WTC11 (cell line): ENCODE results near the gene NYAP1. TPM values are rescaled to one million over a fixed set of nuclear protein-coding genes. Genes with fewer than 3 reads are reported as not detected.
"Not testable (repeated sequence)": the region's sequence is repeated elsewhere in the genome, so short reads cannot be mapped to it uniquely, and the experiment has no call there.

Experiments used
- ATAC-seq: fragments of 200-7000 bp; cut with Tn5 transposase; 2 replicates; pipeline ENCODE4 v1.10.0; 2021; ENCODE audit warnings: mild to moderate bottlenecking, moderate library complexity
- CTCF ChIA-PET: fragments of 300-600 bp; sonication (Branson Sonifier 250); formaldehyde crosslinking; loops from one replicate; lab custom pipeline; 2021; ENCODE audit warnings: antibody characterized with exemption; lab: Charles Lee
- POLR2A ChIA-PET: fragments of 350-600 bp; sonication (Branson Sonifier 250); formaldehyde crosslinking; loops from one replicate; lab custom pipeline; 2021; ENCODE audit warnings: antibody characterized with exemption; lab: Charles Lee
- DNase-seq: peaks from one replicate; pipeline ENCODE4 v3.0.0; 2021; ENCODE audit warnings: low spot score
- H3K27ac Mint-ChIP-seq: 2 replicates; pipeline ENCODE4 v1.8.0; 2021; ENCODE audit warnings: mixed read lengths
- H3K27me3 Mint-ChIP-seq: 2 replicates; pipeline ENCODE4 v1.8.0; 2021; ENCODE audit warnings: low read depth, mild to moderate bottlenecking, moderate library complexity, mixed read lengths
- H3K36me3 Mint-ChIP-seq: 2 replicates; pipeline ENCODE4 v1.8.0; 2021; ENCODE audit warnings: mixed read lengths
- H3K4me1 Mint-ChIP-seq: 2 replicates; pipeline ENCODE4 v1.8.0; 2022; ENCODE audit warnings: mixed read lengths
- H3K4me3 Mint-ChIP-seq: 2 replicates; pipeline ENCODE4 v1.8.0; 2021; ENCODE audit warnings: mild to moderate bottlenecking, moderate library complexity, mixed read lengths
- H3K9me3 Mint-ChIP-seq: 2 replicates; pipeline ENCODE4 v1.8.0; 2021; ENCODE audit warnings: mixed read lengths
- GABPB1 ChIP-seq: sonication (generic); formaldehyde crosslinking; IDR thresholded peaks from 2 replicates; pipeline ENCODE4 v1.8.1; 2023; ENCODE audit warnings: mild to moderate bottlenecking, missing genetic modification reagents
- GTF2I ChIP-seq: fragments of 250-450 bp; sonication (Bioruptor Pico); conservative IDR thresholded peaks from 2 replicates; pipeline ENCODE4 v1.4.0; 2021; ENCODE audit warnings: mild to moderate bottlenecking
- NFYB ChIP-seq: sonication (generic); formaldehyde crosslinking; conservative IDR thresholded peaks from 2 replicates; pipeline ENCODE4 v1.8.0; 2022; ENCODE audit warnings: low read depth, missing genetic modification reagents
- NR1H2 ChIP-seq: sonication (generic); formaldehyde crosslinking; IDR thresholded peaks from 2 replicates; pipeline ENCODE4 v1.9.0; 2021; ENCODE audit warnings: mild to moderate bottlenecking, moderate library complexity, missing genetic modification reagents
- RELA ChIP-seq: sonication (generic); formaldehyde crosslinking; IDR thresholded peaks from 2 replicates; pipeline ENCODE4 v1.8.1; 2022; ENCODE audit warnings: missing genetic modification reagents, mild to moderate bottlenecking, borderline replicate concordance
- RORB ChIP-seq: fragments of 250-450 bp; sonication (Bioruptor Pico); IDR thresholded peaks from 2 replicates; pipeline ENCODE4 v1.9.0; 2021; ENCODE audit warnings: mild to moderate bottlenecking
- ZNF121 ChIP-seq: sonication (generic); formaldehyde crosslinking; IDR thresholded peaks from 2 replicates; pipeline ENCODE4 v1.8.0; 2023; ENCODE audit warnings: missing genetic modification reagents
- ZNF263 ChIP-seq: sonication (generic); formaldehyde crosslinking; IDR thresholded peaks from 2 replicates; pipeline ENCODE4 v1.8.1; 2022; ENCODE audit warnings: low read depth, mild to moderate bottlenecking, moderate library complexity, missing genetic modification reagents
- total RNA-seq: library from RNA; stranded (reverse); gene quantifications from 3 replicates; pipeline ENCODE4 v1.2.3, GENCODE V29; 2021
- TF ChIP-seq, protein P1 (sequence below): sonication (generic); formaldehyde crosslinking; IDR thresholded peaks from 2 replicates; pipeline ENCODE4 v1.8.0; 2022; ENCODE audit warnings: mild to moderate bottlenecking, missing genetic modification reagents
- TF ChIP-seq, protein P2 (sequence below): sonication (generic); formaldehyde crosslinking; IDR thresholded peaks from 2 replicates; pipeline ENCODE4 v1.8.1; 2023; ENCODE audit warnings: mild to moderate bottlenecking, missing genetic modification reagents, moderate library complexity
- TF ChIP-seq, protein P3 (sequence below): fragments of 250-450 bp; sonication (Bioruptor Pico); IDR thresholded peaks from 2 replicates; pipeline ENCODE4 v1.9.0; 2021; ENCODE audit warnings: mild to moderate bottlenecking, borderline replicate concordance
- TF ChIP-seq, protein P4 (sequence below): fragments of 200-600 bp; IDR thresholded peaks from 2 replicates; pipeline ENCODE4 v1.8.0; 2022; ENCODE audit warnings: antibody characterized with exemption
- TF ChIP-seq, protein P5 (sequence below): sonication (generic); formaldehyde crosslinking; IDR thresholded peaks from 2 replicates; pipeline ENCODE4 v1.8.1; 2023; ENCODE audit warnings: mild to moderate bottlenecking, missing genetic modification reagents

Gene NYAP1
- total RNA-seq, 1 experiment from 2014 or later, result 6.7 TPM

DNA sequence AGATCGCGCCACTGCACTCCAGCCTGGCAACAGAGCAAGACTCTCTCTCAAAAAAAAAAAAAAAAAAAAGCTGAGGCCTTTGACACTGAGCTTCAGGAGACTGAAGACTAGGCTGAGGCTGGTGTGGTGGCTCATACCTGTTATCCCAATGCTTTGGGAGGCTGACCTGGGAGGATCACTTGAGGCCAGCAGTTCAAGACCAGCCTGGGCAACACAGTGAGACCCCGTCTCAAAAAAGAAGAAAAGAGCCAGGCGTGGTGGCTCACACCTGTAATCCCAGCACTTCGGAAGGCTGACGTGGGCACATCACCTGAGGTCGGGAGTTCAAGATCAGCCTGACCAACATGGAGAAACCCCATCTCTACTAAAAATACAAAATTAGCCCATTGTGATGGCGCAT lies 36.4 kb upstream of the NYAP1 start:
- not testable (repeated sequence) for H3K27ac Mint-ChIP-seq, H3K4me3 Mint-ChIP-seq, H3K9me3 Mint-ChIP-seq, H3K36me3 Mint-ChIP-seq, ATAC-seq, DNase-seq, H3K27me3 Mint-ChIP-seq, H3K4me1 Mint-ChIP-seq
- CTCF ChIA-PET, result interaction anchor here (0.6 to 6.0 kb wide), 6 partner anchors 8 to 278 kb away, joined by 3 to 46 read pairs (median 4); partner anchors contain the start of gene AGFG2
- TF ChIP-seq ZNF121, result peak; percentile 44; the same call in 1 of the 2 replicates
- POLR2A ChIA-PET, result interaction anchor here (0.7 kb wide), 2 partner anchors 16 to 150 kb away, joined by 3 to 4 read pairs; no protein-coding TSS in a partner anchor

DNA sequence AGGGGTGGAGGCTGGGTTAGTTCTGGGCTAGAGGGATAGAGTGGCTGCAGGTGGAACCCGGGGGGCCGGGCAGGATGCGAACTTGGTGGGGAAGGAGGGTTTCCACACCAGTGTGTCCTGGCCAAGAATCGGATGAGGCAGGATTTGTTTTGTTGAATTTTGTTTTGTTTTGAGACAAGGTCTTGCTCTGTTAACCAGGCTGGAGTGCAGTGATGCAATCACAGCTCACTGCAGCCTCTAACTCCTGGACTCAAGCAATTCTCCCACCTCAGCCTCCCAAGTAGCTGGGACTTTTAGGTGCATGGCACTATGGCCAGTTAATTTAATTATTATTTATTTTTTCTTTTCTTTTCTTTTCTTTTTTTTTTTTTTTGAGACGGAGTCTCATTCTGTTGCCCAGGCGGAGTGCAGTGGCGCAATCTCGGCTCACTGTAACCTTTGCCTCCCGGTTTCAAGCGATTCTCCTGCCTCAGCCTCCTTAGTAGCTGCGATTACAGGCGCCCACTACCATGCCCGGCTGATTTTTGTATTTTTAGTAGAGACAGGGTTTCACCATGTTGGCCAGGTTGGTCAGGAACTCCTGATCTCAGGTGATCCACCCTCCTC lies 34.4 kb upstream of the NYAP1 start:
- H3K4me3 Mint-ChIP-seq, result no peak overlapping the region
- peak overlapping the region; percentile 68 for H3K27ac Mint-ChIP-seq
- no peaks in the 10 kb centered on the region for H3K27me3 Mint-ChIP-seq

DNA sequence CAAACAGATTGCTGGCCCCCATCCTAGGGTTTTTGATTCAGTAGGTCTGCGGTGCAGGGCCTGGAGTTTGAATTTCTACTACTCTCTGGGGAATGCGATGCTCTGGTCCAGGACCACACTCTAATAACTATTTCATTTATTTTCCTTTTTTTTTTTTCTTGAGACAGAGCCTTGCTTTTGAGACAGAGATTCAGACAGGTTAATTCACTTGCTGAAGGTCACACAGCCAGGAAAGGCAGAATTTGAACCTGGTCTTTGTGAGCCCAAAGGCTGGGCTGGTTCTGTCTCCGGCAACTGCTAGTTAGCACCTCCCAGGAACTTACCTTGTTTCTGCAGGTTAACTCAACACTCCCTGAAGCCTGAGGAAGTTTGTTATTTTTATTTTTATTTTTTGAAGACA lies 31.2 kb upstream of the NYAP1 start:
- TF ChIP-seq GTF2I (CRISPR knock-in tag) (no peak), NFYB (CRISPR knock-in tag) (no peak), NR1H2 (CRISPR knock-in tag) (no peak), ZNF263 (CRISPR knock-in tag) (no peak), RELA (no peak)
- TF ChIP-seq, protein P1, sequence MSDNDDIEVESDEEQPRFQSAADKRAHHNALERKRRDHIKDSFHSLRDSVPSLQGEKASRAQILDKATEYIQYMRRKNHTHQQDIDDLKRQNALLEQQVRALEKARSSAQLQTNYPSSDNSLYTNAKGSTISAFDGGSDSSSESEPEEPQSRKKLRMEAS, result no peak
- TF ChIP-seq, protein P2, sequence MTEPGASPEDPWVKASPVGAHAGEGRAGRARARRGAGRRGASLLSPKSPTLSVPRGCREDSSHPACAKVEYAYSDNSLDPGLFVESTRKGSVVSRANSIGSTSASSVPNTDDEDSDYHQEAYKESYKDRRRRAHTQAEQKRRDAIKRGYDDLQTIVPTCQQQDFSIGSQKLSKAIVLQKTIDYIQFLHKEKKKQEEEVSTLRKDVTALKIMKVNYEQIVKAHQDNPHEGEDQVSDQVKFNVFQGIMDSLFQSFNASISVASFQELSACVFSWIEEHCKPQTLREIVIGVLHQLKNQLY, result no peak
- TF ChIP-seq, protein P3, sequence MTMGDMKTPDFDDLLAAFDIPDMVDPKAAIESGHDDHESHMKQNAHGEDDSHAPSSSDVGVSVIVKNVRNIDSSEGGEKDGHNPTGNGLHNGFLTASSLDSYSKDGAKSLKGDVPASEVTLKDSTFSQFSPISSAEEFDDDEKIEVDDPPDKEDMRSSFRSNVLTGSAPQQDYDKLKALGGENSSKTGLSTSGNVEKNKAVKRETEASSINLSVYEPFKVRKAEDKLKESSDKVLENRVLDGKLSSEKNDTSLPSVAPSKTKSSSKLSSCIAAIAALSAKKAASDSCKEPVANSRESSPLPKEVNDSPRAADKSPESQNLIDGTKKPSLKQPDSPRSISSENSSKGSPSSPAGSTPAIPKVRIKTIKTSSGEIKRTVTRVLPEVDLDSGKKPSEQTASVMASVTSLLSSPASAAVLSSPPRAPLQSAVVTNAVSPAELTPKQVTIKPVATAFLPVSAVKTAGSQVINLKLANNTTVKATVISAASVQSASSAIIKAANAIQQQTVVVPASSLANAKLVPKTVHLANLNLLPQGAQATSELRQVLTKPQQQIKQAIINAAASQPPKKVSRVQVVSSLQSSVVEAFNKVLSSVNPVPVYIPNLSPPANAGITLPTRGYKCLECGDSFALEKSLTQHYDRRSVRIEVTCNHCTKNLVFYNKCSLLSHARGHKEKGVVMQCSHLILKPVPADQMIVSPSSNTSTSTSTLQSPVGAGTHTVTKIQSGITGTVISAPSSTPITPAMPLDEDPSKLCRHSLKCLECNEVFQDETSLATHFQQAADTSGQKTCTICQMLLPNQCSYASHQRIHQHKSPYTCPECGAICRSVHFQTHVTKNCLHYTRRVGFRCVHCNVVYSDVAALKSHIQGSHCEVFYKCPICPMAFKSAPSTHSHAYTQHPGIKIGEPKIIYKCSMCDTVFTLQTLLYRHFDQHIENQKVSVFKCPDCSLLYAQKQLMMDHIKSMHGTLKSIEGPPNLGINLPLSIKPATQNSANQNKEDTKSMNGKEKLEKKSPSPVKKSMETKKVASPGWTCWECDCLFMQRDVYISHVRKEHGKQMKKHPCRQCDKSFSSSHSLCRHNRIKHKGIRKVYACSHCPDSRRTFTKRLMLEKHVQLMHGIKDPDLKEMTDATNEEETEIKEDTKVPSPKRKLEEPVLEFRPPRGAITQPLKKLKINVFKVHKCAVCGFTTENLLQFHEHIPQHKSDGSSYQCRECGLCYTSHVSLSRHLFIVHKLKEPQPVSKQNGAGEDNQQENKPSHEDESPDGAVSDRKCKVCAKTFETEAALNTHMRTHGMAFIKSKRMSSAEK, result no peak
- TF ChIP-seq, protein P4, sequence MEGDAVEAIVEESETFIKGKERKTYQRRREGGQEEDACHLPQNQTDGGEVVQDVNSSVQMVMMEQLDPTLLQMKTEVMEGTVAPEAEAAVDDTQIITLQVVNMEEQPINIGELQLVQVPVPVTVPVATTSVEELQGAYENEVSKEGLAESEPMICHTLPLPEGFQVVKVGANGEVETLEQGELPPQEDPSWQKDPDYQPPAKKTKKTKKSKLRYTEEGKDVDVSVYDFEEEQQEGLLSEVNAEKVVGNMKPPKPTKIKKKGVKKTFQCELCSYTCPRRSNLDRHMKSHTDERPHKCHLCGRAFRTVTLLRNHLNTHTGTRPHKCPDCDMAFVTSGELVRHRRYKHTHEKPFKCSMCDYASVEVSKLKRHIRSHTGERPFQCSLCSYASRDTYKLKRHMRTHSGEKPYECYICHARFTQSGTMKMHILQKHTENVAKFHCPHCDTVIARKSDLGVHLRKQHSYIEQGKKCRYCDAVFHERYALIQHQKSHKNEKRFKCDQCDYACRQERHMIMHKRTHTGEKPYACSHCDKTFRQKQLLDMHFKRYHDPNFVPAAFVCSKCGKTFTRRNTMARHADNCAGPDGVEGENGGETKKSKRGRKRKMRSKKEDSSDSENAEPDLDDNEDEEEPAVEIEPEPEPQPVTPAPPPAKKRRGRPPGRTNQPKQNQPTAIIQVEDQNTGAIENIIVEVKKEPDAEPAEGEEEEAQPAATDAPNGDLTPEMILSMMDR, result no peak
- H3K36me3 Mint-ChIP-seq, result no peaks in the 10 kb centered on the region
- no peak overlapping the region for H3K4me3 Mint-ChIP-seq
- no peaks in the 10 kb centered on the region for H3K9me3 Mint-ChIP-seq
- no peak for ATAC-seq
- no peak for DNase-seq
- ChIA-PET CTCF (interaction anchor here (4.2 kb wide), 1 partner anchor 107 kb away, joined by 22 read pairs; no protein-coding TSS in a partner anchor), POLR2A (no interaction called here)
- H3K27me3 Mint-ChIP-seq, result no peaks in the 10 kb centered on the region
- H3K4me1 Mint-ChIP-seq, result peaks cover 10% of the 10 kb centered on the region
- H3K27ac Mint-ChIP-seq, result no peak overlapping the region

More for the DNA sequence above, 34.4 kb upstream of the NYAP1 start:
- peaks cover 4% of the 10 kb centered on the region for H3K4me1 Mint-ChIP-seq
- H3K9me3 Mint-ChIP-seq, result no peaks in the 10 kb centered on the region
- CTCF ChIA-PET, result interaction anchor here (0.7 to 3.1 kb wide), 6 partner anchors 12 to 1074 kb away, joined by 3 to 16 read pairs (median 14); partner anchors contain the start of genes MEPCE, PPP1R35 and ZCWPW1
- no peak for ATAC-seq
- no peaks in the 10 kb centered on the region for H3K36me3 Mint-ChIP-seq
- POLR2A ChIA-PET, result interaction anchor here (2.1 kb wide), 1 partner anchor 20 kb away, joined by 10 read pairs; the partner anchor contains the start of genes MEPCE and ZCWPW1
- TF ChIP-seq, protein P5, sequence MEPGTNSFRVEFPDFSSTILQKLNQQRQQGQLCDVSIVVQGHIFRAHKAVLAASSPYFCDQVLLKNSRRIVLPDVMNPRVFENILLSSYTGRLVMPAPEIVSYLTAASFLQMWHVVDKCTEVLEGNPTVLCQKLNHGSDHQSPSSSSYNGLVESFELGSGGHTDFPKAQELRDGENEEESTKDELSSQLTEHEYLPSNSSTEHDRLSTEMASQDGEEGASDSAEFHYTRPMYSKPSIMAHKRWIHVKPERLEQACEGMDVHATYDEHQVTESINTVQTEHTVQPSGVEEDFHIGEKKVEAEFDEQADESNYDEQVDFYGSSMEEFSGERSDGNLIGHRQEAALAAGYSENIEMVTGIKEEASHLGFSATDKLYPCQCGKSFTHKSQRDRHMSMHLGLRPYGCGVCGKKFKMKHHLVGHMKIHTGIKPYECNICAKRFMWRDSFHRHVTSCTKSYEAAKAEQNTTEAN, result no peak
- TF ChIP-seq GABPB1 (CRISPR knock-in tag), result peak; percentile 73
- no peak for TF ChIP-seq RORB (CRISPR knock-in tag)
- TF ChIP-seq, all 79 proteins: peak for 1
- no peak for DNase-seq
